ENCODE data around the gene ERBB4.

Gene ERBB4

GRCh38 chr2:212384027-212384426 is 154.6 kb downstream of the ERBB4 start:
- DNase-seq (ENCODE audit: extremely low read depth, low read depth), result no peak
- no peak for TF ChIP-seq CTCF (IDR thresholded peaks at IDR 0.05; ENCODE audit: low read depth, low read length, missing control alignments)
- H3K4me3 ChIP-seq (replicated peaks; ENCODE audit: low read depth, low read length), result no peak overlapping the region

GRCh38 chr2:212381428-212382102 is 157.0 kb downstream of the ERBB4 start:
- TF ChIP-seq CTCF (IDR thresholded peaks at IDR 0.05; ENCODE audit: low read depth, low read length, missing control alignments), result no peak
- DNase-seq (ENCODE audit: extremely low read depth, low read depth), result no peak

GRCh38 chr2:212379103-212379502 is 159.5 kb downstream of the ERBB4 start:
- DNase-seq (ENCODE audit: extremely low read depth, low read depth), result no peak
- no peak for TF ChIP-seq CTCF (IDR thresholded peaks at IDR 0.05; ENCODE audit: low read depth, low read length, missing control alignments)

More at GRCh38 chr2:212381428-212382102, 157.0 kb downstream of the ERBB4 start:
- H3K4me3 ChIP-seq (replicated peaks; ENCODE audit: low read depth, low read length), result no peak overlapping the region

GRCh38 chr2:212367431-212367830 is 171.2 kb downstream of the ERBB4 start:
- no peak for TF ChIP-seq CTCF (IDR thresholded peaks at IDR 0.05; ENCODE audit: low read depth, low read length, missing control alignments)
- H3K4me3 ChIP-seq (replicated peaks; ENCODE audit: low read depth, low read length), result no peak overlapping the region
- no peak for DNase-seq (ENCODE audit: extremely low read depth, low read depth)

More at GRCh38 chr2:212379103-212379502, 159.5 kb downstream of the ERBB4 start:
- no peak overlapping the region for H3K4me3 ChIP-seq (replicated peaks; ENCODE audit: low read depth, low read length)

GRCh38 chr2:212364112-212364985 is 174.3 kb downstream of the ERBB4 start:
- no peak for DNase-seq (ENCODE audit: extremely low read depth, low read depth)
- no peak overlapping the region for H3K4me3 ChIP-seq (replicated peaks; ENCODE audit: low read depth, low read length)
- TF ChIP-seq CTCF (IDR thresholded peaks at IDR 0.05; ENCODE audit: low read depth, low read length, missing control alignments), result no peak

GRCh38 chr2:212361174-212361756 is 177.3 kb downstream of the ERBB4 start:
- no peak for TF ChIP-seq CTCF (IDR thresholded peaks at IDR 0.05; ENCODE audit: low read depth, low read length, missing control alignments)
- no peak for DNase-seq (ENCODE audit: extremely low read depth, low read depth)
- no peak overlapping the region for H3K4me3 ChIP-seq (replicated peaks; ENCODE audit: low read depth, low read length)
